ENCODE results near the gene TRMU. TPM values are rescaled to one million over a fixed set of nuclear protein-coding genes. Genes with fewer than 3 reads are reported as not detected.

TRMU gene
- total RNA-seq, 1 donor from 2014 or later = 13.5 TPM

- intact Hi-C loops (cut with DNase I) = loop anchor here (1.0 kb wide), 1 partner anchor 186 kb away; no protein-coding TSS in a partner anchor
- H3K4me3 ChIP-seq = no peak overlapping the region
These were observed 20.5 kb downstream of the TRMU start for GRCh38 chr22:46355996-46356471.

DNA sequence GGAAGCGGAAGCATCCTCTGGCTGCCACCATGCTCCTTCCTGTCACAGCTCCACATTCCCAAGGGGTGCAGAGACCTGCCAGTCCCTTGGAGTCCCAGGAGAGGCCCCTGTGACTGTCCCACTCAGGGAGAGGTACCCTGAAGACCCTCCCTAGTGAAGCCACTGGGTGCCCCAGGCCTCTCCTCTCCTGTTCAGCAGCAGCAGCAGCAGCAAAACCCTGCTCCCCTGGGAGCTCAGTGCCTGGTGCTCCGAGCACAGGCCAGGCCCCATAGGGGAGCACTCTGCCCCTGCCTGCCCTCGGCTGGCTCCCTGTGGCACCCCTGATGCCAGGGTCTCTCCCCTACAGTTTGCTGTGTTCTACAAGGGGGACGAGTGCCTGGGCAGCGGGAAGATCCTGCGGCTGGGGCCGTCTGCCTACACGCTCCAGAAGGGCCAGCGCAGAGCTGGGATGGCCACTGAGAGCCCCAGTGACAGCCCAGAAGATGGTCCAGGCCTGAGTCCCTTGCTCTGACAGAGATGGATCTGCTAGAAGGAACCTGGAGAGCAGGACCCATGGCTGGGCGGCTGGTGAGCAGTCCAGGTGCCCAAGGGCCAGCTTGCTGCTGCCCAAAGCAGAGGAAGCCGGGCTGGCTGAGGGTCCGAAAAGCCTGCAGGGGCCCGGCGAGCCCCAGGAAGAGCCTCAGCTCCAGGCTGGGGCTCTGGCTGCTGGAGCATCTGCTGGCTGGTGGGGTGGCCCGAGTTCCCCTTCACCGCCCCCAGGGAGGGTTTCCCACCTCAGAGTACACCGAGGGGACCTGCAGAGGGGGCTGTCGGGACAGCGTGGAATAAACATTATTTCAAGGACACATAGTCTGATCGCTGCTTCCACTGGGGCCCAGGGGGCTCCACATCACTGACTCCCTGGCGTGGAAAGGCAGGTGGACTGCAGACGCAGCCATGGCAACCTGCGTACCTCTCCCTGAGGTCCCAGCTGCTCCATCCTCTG lies 21.3 kb downstream of the TRMU start:
- intact Hi-C loops (cut with DNase I) = no loop called here
- TF ChIP-seq CTCF (IDR thresholded peaks at IDR 0.05) = no peak
- DNase-seq (ENCODE audit: low spot score in 2 of 2) = no peak
- H3K27me3 ChIP-seq = no peaks in the 10 kb centered on the region
- H3K4me3 ChIP-seq = no peak overlapping the region
- H3K4me1 ChIP-seq = no peaks in the 10 kb centered on the region
- H3K36me3 ChIP-seq = peaks cover 43 to 52% of the 10 kb centered on the region in 2 donors
- H3K9me3 ChIP-seq = peaks cover 0 to 4% of the 10 kb centered on the region in 2 donors
- no peak overlapping the region for H3K27ac ChIP-seq

More at GRCh38 chr22:46355996-46356471, 20.5 kb downstream of the TRMU start:
- Histone ChIP-seq H3K27ac (no peak overlapping the region), H3K4me1 (no peaks in the 10 kb centered on the region), H3K27me3 (no peaks in the 10 kb centered on the region), H3K9me3 (peaks cover 0 to 4% of the 10 kb centered on the region in 2 donors), H3K36me3 (peaks cover 50 to 59% of the 10 kb centered on the region in 2 donors)
- TF ChIP-seq CTCF (IDR thresholded peaks at IDR 0.05) = no peak
- DNase-seq (ENCODE audit: low spot score in 2 of 2) = no peak

GRCh38 chr22:46357711-46358520 lies 22.4 kb downstream of the TRMU start:
- peaks cover 32 to 40% of the 10 kb centered on the region in 2 donors for H3K36me3 ChIP-seq
- H3K27me3 ChIP-seq = no peaks in the 10 kb centered on the region
- H3K9me3 ChIP-seq = peaks cover 0 to 4% of the 10 kb centered on the region in 2 donors
- DNase-seq (ENCODE audit: low spot score in 2 of 2) = no peak
- no peak overlapping the region for H3K27ac ChIP-seq
- intact Hi-C loops (cut with DNase I) = no loop called here
- TF ChIP-seq CTCF (IDR thresholded peaks at IDR 0.05) = no peak
- no peaks in the 10 kb centered on the region for H3K4me1 ChIP-seq
- H3K4me3 ChIP-seq = no peak overlapping the region

DNA sequence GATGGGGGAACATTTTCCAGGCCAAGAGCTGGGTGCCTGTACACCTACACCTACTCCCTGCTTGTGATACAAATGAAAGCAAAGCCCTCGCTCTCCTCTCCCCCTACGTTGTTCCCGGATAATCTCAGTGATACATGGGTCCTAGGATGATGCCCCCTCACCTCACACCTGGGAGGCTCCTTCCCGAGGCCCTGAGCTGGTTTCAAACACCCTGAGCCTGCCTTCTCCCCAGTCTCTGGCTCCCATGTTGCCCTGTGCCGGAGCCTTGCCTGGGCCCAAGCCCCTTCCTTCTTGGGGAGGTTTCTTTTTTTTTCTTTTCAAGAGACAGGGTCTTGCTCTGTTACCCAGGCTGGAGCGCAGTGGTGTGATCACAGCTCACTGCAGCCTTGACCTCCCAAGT lies 23.3 kb downstream of the TRMU start:
- intact Hi-C loops (cut with DNase I) = no loop called here
- Histone ChIP-seq H3K9me3 (peaks cover 0 to 4% of the 10 kb centered on the region in 2 donors), H3K36me3 (peaks cover 23 to 32% of the 10 kb centered on the region in 2 donors), H3K4me1 (no peaks in the 10 kb centered on the region), H3K27me3 (no peaks in the 10 kb centered on the region), H3K4me3 (no peak overlapping the region), H3K27ac (no peak overlapping the region)
- TF ChIP-seq CTCF (IDR thresholded peaks at IDR 0.05) = no peak
- no peak for DNase-seq (ENCODE audit: low spot score in 2 of 2)

DNA sequence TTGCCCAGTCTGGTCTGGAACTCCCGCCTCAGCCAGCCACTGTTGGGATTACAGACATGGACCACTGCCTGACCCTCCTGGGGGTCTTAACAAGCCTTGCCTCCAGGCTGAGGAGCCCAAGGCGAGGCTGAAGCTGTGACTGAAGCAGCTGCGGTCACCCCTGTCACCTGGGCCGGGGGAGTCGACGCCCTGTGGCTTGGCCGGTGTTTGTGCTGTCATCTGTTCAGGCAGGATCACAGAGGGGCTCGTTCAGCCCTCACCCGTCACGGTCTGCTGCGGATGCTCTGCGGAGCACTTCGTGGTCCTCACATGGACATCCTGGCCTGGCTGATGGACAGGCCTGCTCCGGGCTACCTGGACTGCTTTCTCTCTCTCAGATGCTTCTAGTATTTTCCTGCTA lies 23.8 kb downstream of the TRMU start:
- Histone ChIP-seq H3K9me3 (peaks cover 0 to 4% of the 10 kb centered on the region in 2 donors), H3K36me3 (peaks cover 17 to 26% of the 10 kb centered on the region in 2 donors), H3K4me3 (no peak overlapping the region), H3K27ac (no peak overlapping the region), H3K27me3 (no peaks in the 10 kb centered on the region), H3K4me1 (no peaks in the 10 kb centered on the region)
- no peak for DNase-seq (ENCODE audit: low spot score in 2 of 2)
- TF ChIP-seq CTCF (IDR thresholded peaks at IDR 0.05) = no peak
- intact Hi-C loops (cut with DNase I) = no loop called here
